ENCODE results near the gene USP21. TPM values are rescaled to one million over a fixed set of nuclear protein-coding genes. Genes with fewer than 3 reads are reported as not detected.
A peak's percentile ranks its signal among the peaks of the same experiment; 100 is the strongest.

USP21 gene
- total and polyA plus RNA-seq, 9 of the 15 experiments (the other 6 are each of a cell fraction or from before 2014, with no cell fraction given): 4.9 to 52.4 (median 21.6) TPM

DNA sequence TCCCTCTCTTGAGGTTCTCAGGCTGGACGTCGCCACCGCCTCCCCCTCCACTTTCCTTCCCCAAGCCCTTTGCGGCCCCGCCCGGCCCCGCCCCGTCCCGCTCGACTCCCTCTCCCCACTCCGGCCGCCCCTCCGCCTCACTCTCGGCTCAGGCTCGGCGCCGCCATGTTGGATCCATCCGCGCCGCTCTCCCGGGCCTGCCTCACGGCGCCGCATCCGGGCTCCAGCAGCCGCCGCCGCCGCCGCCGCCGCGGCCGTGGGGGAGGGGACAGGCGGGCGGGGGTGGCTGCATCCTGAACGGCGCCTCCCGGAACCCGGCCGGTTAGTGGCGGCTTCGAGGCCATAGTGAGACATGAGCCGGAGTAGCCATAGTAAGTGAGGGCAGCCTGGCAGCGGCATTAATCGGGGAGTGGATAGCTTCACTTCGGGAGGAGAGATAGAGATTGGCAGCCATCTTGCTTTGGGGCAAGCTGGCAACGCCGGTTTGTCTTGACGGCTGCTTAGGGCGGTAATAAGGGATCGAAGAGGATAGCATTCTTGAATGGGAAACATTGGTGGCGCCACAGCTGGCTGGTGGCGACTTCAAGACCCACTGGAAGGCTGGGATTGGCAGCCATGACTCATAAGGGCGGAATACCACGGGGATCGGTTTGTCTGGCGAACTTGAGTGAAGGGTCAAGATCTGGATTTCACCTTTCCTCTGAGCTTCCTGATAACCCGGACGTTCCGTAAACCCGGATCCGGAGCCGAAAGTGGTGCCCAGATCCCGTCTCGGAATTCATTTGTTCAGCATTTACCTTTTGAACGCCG, 26.7 kb upstream of the USP21 start, which contains the start of gene DEDD (continued):
- TF ChIP-seq ZNF174 (CRISPR knock-in tag; IDR thresholded peaks at IDR 0.05) (no peak), POLR2G (IDR thresholded peaks at IDR 0.05; ENCODE audit: low read depth, low read length) (peak; percentile 95), EP400 (IDR thresholded peaks at IDR 0.05) (peak; percentile 59), ZKSCAN3 (CRISPR knock-in tag; IDR thresholded peaks at IDR 0.05) (no peak), CEBPG (CRISPR knock-in tag; IDR thresholded peaks at IDR 0.05) (no peak), CEBPG (tag; conservative IDR thresholded peaks at IDR 0.05 in 1 of 2, IDR thresholded peaks at IDR 0.05 in 1 of 2) (no peak), FUS (optimal IDR thresholded peaks at IDR 0.05; ENCODE audit: low read depth, low read length) (peak; percentile 45), CCAR2 (IDR thresholded peaks at IDR 0.05; ENCODE audit: low read depth, low read length) (no peak), ZBTB7A (IDR thresholded peaks at IDR 0.05; ENCODE audit: borderline replicate concordance, control insufficient read depth, low read depth, low read length) (no peak), ELF2 (CRISPR knock-in tag; IDR thresholded peaks at IDR 0.05) (peak; percentile 96), ZC3H4 (CRISPR knock-in tag; IDR thresholded peaks at IDR 0.05; ENCODE audit: borderline replicate concordance) (no peak; the same call in 1 of the 2 replicates), NR1H2 (CRISPR knock-in tag; IDR thresholded peaks at IDR 0.05) (no peak), ZNF431 (CRISPR knock-in tag; IDR thresholded peaks at IDR 0.05) (no peak), BRCA1 (IDR thresholded peaks at IDR 0.05) (no peak), BRCA1 (CRISPR knock-in tag; IDR thresholded peaks at IDR 0.05) (no peak), HSF4 (CRISPR knock-in tag; IDR thresholded peaks at IDR 0.05; ENCODE audit: borderline replicate concordance) (no peak), NR3C1 (CRISPR knock-in tag; IDR thresholded peaks at IDR 0.05) (no peak)
- TF ChIP-seq, protein P1, sequence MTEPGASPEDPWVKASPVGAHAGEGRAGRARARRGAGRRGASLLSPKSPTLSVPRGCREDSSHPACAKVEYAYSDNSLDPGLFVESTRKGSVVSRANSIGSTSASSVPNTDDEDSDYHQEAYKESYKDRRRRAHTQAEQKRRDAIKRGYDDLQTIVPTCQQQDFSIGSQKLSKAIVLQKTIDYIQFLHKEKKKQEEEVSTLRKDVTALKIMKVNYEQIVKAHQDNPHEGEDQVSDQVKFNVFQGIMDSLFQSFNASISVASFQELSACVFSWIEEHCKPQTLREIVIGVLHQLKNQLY (CRISPR knock-in tag; conservative IDR thresholded peaks at IDR 0.05): no peak
- TF ChIP-seq, protein P2, sequence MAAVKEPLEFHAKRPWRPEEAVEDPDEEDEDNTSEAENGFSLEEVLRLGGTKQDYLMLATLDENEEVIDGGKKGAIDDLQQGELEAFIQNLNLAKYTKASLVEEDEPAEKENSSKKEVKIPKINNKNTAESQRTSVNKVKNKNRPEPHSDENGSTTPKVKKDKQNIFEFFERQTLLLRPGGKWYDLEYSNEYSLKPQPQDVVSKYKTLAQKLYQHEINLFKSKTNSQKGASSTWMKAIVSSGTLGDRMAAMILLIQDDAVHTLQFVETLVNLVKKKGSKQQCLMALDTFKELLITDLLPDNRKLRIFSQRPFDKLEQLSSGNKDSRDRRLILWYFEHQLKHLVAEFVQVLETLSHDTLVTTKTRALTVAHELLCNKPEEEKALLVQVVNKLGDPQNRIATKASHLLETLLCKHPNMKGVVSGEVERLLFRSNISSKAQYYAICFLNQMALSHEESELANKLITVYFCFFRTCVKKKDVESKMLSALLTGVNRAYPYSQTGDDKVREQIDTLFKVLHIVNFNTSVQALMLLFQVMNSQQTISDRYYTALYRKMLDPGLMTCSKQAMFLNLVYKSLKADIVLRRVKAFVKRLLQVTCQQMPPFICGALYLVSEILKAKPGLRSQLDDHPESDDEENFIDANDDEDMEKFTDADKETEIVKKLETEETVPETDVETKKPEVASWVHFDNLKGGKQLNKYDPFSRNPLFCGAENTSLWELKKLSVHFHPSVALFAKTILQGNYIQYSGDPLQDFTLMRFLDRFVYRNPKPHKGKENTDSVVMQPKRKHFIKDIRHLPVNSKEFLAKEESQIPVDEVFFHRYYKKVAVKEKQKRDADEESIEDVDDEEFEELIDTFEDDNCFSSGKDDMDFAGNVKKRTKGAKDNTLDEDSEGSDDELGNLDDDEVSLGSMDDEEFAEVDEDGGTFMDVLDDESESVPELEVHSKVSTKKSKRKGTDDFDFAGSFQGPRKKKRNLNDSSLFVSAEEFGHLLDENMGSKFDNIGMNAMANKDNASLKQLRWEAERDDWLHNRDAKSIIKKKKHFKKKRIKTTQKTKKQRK (IDR thresholded peaks at IDR 0.05; ENCODE audit: borderline replicate concordance, low read depth, low read length): no peak
- TF ChIP-seq, protein P3, sequence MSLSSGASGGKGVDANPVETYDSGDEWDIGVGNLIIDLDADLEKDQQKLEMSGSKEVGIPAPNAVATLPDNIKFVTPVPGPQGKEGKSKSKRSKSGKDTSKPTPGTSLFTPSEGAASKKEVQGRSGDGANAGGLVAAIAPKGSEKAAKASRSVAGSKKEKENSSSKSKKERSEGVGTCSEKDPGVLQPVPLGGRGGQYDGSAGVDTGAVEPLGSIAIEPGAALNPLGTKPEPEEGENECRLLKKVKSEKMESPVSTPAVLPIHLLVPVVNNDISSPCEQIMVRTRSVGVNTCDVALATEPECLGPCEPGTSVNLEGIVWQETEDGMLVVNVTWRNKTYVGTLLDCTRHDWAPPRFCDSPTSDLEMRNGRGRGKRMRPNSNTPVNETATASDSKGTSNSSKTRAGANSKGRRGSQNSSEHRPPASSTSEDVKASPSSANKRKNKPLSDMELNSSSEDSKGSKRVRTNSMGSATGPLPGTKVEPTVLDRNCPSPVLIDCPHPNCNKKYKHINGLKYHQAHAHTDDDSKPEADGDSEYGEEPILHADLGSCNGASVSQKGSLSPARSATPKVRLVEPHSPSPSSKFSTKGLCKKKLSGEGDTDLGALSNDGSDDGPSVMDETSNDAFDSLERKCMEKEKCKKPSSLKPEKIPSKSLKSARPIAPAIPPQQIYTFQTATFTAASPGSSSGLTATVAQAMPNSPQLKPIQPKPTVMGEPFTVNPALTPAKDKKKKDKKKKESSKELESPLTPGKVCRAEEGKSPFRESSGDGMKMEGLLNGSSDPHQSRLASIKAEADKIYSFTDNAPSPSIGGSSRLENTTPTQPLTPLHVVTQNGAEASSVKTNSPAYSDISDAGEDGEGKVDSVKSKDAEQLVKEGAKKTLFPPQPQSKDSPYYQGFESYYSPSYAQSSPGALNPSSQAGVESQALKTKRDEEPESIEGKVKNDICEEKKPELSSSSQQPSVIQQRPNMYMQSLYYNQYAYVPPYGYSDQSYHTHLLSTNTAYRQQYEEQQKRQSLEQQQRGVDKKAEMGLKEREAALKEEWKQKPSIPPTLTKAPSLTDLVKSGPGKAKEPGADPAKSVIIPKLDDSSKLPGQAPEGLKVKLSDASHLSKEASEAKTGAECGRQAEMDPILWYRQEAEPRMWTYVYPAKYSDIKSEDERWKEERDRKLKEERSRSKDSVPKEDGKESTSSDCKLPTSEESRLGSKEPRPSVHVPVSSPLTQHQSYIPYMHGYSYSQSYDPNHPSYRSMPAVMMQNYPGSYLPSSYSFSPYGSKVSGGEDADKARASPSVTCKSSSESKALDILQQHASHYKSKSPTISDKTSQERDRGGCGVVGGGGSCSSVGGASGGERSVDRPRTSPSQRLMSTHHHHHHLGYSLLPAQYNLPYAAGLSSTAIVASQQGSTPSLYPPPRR (CRISPR knock-in tag; IDR thresholded peaks at IDR 0.05; ENCODE audit: borderline replicate concordance): no peak
